ENCODE measurements around the gene IER2.
A peak's percentile ranks its signal among the peaks of the same experiment; 100 is the strongest.
"Not testable (repeated sequence)": the region's sequence is repeated elsewhere in the genome, so short reads cannot be mapped to it uniquely, and the experiment has no call there.

The IER2 gene

DNA sequence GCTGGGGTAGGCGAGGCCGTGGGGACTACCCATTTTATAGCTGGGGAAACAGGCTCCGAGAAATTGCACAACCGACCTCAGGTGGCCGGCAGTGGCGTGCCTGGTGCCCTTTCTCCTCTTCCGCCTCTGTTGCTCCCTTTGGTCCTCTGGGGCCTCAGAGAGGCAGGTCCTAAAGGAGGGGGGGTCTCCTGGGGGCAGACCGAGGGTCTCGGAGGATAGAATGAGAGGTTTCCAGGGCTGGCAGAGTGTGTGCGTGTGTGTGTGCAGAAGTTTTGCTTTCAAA lies 11.4 kb upstream of the IER2 start:
- DNase-seq (ENCODE audit: low read depth): no peak

DNA sequence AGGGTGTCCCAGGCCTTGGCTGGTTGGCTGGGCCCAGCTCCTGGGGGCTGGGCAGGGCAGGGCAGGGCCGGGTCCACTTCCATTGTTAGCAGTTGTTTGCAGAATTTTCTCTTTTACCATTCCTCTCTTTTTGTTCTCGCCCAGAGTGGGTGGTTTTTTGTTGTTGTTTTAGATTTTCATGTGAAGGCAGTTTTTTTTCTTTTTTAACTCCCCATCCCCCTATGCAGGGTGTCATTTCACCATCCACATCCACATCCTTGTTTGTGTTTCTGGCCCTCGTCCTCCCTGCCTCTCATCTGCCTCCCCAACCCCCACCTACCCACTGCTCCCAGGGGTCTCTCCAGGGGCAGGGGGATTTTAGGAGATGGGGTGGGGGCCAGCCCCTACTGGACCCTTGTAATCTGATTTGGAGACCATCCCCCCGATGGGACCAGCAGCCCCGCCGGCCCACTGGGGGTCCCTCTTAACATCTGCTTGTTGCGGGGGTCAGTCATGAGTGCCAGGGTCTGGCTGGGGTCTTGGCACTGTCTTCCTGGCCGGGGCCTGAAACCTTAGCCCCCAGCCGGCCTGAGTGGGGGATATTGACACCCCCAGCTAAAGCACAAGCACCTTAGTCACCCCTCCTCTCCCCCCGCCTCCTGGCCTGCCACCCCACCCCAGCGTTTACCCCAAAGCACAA lies 10.4 kb upstream of the IER2 start:
- no peak for DNase-seq (ENCODE audit: low read depth)

- DNase-seq (ENCODE audit: low read depth): no peak
Measured at GRCh38 chr19:13146763-13147563, 3.2 kb upstream of the IER2 start.

GRCh38 chr19:13149173-13149627 lies 1.0 kb upstream of the IER2 start:
- DNase-seq (ENCODE audit: low read depth): not testable (repeated sequence)

GRCh38 chr19:13149628-13150186 lies 504 bp upstream of the IER2 start:
- DNase-seq (ENCODE audit: low read depth): no peak

DNA sequence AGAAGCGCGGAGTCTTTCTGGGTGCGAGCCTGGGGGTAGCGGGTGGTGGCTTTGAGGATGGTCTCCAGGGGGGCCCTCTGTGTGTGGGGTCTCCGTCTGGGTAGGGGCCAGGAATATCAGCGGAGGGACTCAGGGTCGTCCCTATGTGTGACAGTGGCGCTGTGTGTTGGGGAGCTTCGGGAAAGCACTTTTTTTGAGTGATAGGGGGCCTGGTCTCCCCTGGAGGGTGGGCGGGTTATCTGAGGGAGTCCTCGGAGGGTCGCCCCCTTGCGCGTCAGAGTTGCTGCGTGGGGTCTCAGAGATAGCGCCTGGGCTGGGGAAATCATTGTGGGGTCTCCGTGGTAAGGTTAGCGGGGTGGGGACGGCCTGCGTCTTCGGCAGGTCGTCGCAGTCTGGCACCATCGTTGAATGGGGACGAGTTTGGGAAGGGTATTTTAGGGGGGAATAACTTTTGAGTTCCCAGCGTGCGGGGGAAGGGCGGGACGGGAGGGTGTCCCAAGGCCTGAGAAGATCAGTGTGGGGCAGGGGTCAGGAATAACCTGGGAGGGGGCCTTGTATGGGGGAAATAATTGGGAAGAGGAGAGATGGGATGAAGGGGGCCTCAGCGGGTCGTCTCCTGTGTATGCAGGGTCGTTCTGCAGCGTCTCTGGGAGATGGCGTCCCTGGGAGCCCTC lies 857 bp downstream of the IER2 start:
- no peak for DNase-seq (ENCODE audit: low read depth)

- DNase-seq (ENCODE audit: low read depth): peak; percentile 93
Measured at GRCh38 chr19:13151605-13152355, 1.6 kb downstream of the IER2 start.

GRCh38 chr19:13152356-13152973 lies 2.3 kb downstream of the IER2 start:
- DNase-seq (ENCODE audit: low read depth): no peak

DNA sequence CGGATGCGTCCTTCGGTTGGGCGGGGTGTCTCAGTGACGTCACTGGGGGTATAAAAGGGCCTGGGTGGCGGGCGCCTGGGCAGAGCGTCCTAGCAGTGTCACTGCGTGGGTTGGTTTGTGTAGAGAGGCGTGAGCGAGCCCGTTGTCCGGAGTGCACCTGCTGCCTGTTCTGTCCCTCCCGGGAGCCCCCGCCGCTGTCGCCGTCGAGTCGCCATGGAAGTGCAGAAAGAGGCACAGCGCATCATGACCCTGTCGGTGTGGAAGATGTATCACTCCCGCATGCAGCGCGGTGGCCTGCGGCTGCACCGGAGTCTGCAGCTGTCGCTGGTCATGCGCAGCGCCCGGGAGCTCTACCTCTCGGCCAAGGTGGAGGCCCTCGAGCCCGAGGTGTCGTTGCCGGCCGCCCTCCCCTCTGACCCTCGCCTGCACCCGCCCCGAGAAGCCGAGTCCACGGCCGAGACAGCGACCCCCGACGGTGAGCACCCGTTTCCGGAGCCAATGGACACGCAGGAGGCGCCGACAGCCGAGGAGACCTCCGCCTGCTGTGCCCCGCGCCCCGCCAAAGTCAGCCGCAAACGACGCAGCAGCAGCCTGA lies 2.9 kb downstream of the IER2 start:
- peak; percentile 99 for DNase-seq (ENCODE audit: low read depth)

- peak; percentile 25 for DNase-seq (ENCODE audit: low read depth)
Measured at GRCh38 chr19:13153569-13154240, 3.5 kb downstream of the IER2 start.

DNA sequence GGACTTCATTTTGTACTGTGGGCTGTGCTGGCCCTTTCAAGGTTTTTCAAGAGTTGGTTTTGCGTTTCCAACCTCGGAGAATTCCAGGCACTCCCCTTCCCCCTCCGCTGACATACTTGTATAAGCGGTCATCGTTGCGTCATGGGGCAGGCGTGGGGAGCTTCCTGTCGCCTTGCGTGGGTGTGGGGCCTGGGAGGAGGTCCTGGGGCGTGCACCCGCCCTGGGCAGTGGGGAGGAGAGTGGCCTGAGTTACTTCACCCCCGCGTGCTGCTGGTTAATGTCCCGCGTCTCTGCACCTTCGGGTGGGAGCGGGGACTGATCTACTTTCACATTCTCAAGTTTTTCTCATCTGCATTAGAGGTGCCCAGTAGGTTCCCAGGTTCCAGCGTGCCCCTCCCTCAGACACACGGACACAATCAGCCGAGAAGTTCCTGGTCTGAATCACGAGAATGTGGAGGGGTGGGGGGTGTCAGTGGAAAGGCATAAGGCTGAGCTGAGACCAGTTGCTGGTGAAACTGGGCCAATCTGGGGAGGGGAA lies 4.1 kb downstream of the IER2 start:
- peak; percentile 47 for DNase-seq (ENCODE audit: low read depth)

DNA sequence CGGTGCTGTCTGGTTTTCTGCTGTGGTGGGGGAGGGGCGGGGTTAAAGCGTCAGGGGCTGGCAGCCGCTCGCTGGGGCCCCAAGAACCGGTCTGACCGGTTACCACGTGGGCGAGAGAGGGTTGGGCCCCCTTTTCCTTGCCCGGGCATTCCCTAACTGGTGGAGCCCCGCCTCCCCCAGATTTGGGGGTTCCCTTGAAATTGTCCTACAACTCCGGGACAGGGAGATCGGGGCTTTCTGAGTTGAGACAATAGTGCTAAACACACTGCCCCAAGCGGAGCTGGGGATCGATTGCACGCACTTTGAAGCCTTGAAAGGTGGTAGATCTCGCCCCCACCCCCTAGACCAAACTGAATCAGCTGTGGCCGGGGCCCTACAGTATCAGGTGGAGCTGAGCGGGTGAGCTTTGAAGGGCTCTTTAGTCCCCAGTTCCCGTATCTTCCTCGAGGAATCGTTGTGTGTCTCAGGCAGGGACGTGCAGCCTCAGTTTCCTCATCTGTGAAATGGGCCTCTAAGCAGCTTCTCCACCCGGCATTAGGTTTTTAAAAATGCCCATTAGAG lies 4.8 kb downstream of the IER2 start:
- DNase-seq (ENCODE audit: low read depth): peak; percentile 73

GRCh38 chr19:13155472-13156359 lies 5.5 kb downstream of the IER2 start:
- peak; percentile 66 for DNase-seq (ENCODE audit: low read depth)

- DNase-seq (ENCODE audit: low read depth): no peak
Measured at GRCh38 chr19:13159713-13160112, 9.5 kb downstream of the IER2 start.

GRCh38 chr19:13160557-13160956 lies 10.3 kb downstream of the IER2 start:
- no peak for DNase-seq (ENCODE audit: low read depth)

GRCh38 chr19:13162724-13163608 lies 12.8 kb downstream of the IER2 start:
- peak; percentile 67 for DNase-seq (ENCODE audit: low read depth)

GRCh38 chr19:13163609-13164342 lies 13.6 kb downstream of the IER2 start:
- peak; percentile 31 for DNase-seq (ENCODE audit: low read depth)

Measured in activated T-cell treated with anti-CD3 and anti-CD28 coated beads for 1 hour (primary cell).